Neutrophil (primary cell): Measurements from ENCODE around the gene ARSB.

ENCODE experiments used
- H3K27ac ChIP-seq: fragments of 200-600 bp; sonication (generic); 2 replicates; pipeline ENCODE4 v1.5.1; 2016; ENCODE audit warnings: mild to moderate bottlenecking, moderate library complexity
- H3K27me3 ChIP-seq: fragments of 200-600 bp; sonication (generic); 2 replicates; pipeline ENCODE4 v1.6.0; 2016; ENCODE audit warnings: mild to moderate bottlenecking
- H3K36me3 ChIP-seq: fragments of 200-600 bp; sonication (generic); 2 replicates; pipeline ENCODE4 v1.5.1; 2017
- H3K4me1 ChIP-seq, 2 experiments: fragments of 200-600 bp in 1 of 2; sonication (generic) in 1 of 2; 1 replicate in 1 of 2; 2 replicates in 1 of 2; pipeline versions ENCODE4 v1.5.1 to v1.6.1; 2013 to 2016; ENCODE audit warnings: low read depth in 1 of 2, low read length in 1 of 2, mild to moderate bottlenecking in 1 of 2, moderate library complexity in 1 of 2; ENCODE audit not compliant: control insufficient read depth in 1 of 2, insufficient read depth in 1 of 2
- H3K4me3 ChIP-seq, 2 experiments: fragments of 200-600 bp in 1 of 2; sonication (generic) in 1 of 2; 1 replicate in 1 of 2; 2 replicates in 1 of 2; pipeline ENCODE4 v1.5.1; 2013 to 2016; ENCODE audit warnings: low read depth in 1 of 2, low read length in 1 of 2, mild to moderate bottlenecking in 1 of 2, moderate library complexity in 1 of 2
- H3K9me3 ChIP-seq: fragments of 200-600 bp; sonication (generic); 2 replicates; pipeline ENCODE4 v1.5.1; 2016
- CTCF ChIP-seq: fragments of 200-600 bp; sonication (generic); IDR thresholded peaks from 2 replicates; pipeline ENCODE4 v1.5.1; 2016; ENCODE audit warnings: antibody characterized with exemption

The ARSB gene

GRCh38 chr5:78753093-78753531, 232.0 kb downstream of the ARSB start:
- H3K27ac ChIP-seq = no peak overlapping the region
- peaks cover 3 to 5% of the 10 kb centered on the region in 2 experiments for H3K4me1 ChIP-seq
- no peaks in the 10 kb centered on the region for H3K9me3 ChIP-seq
- no peaks in the 10 kb centered on the region for H3K36me3 ChIP-seq
- H3K4me3 ChIP-seq = no peak overlapping the region
- no peaks in the 10 kb centered on the region for H3K27me3 ChIP-seq
- TF ChIP-seq CTCF = no peak

- H3K27ac ChIP-seq = no peak overlapping the region
- peaks cover 3 to 5% of the 10 kb centered on the region in 2 experiments for H3K4me1 ChIP-seq
- TF ChIP-seq CTCF = no peak
- no peaks in the 10 kb centered on the region for H3K27me3 ChIP-seq
- no peaks in the 10 kb centered on the region for H3K36me3 ChIP-seq
- no peaks in the 10 kb centered on the region for H3K9me3 ChIP-seq
- H3K4me3 ChIP-seq = no peak overlapping the region
These were observed 233.2 kb downstream of the ARSB start for GRCh38 chr5:78751872-78752271.

DNA sequence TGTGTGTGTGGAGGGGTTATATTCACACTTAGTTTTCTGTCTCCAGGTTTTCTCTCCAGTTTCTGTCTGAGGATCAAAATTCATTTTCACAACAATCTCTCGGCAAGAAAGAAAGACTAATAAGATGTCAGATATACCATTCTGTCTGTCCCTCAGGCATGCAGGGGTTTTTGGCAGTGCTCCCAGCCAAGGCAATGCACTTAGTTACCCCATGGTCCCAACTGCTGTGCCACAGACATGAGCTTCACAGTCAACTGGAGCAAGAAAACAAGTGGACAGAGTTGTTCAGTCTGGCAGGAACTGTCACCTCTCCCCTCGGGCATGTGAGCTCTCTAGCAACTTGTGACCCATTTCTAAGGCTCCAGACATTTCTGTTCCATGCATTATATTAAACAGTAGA, 234.8 kb downstream of the ARSB start:
- no peak for TF ChIP-seq CTCF
- H3K9me3 ChIP-seq = no peaks in the 10 kb centered on the region
- H3K4me3 ChIP-seq = no peak overlapping the region
- no peaks in the 10 kb centered on the region for H3K4me1 ChIP-seq
- no peak overlapping the region for H3K27ac ChIP-seq
- H3K27me3 ChIP-seq = peaks cover under 1% of the 10 kb centered on the region
- no peaks in the 10 kb centered on the region for H3K36me3 ChIP-seq

- Histone ChIP-seq H3K9me3 (no peaks in the 10 kb centered on the region), H3K4me3 (no peak overlapping the region), H3K4me1 (no peaks in the 10 kb centered on the region), H3K36me3 (no peaks in the 10 kb centered on the region), H3K27ac (no peak overlapping the region), H3K27me3 (peaks cover 19% of the 10 kb centered on the region)
- no peak for TF ChIP-seq CTCF
These were observed 237.3 kb downstream of the ARSB start for GRCh38 chr5:78747705-78748359.

DNA sequence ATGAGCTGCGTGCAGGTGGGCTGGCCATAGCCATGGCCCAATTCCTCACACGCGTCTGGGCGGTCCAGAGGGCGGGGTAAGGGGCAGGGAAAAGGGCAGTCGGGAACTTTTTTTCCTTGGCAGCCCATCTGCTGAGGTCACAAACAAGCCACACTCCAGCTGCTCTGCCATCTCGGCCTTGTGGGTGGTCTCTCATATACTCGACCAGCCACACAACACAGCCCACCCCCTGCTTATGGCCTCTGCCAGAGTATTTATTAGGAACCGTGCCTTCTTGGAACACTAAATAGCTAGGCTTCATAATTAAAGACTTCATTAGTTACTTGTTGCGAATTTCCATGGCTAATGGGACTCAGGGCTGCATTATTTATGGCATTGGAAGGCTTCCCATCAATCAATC, 238.1 kb downstream of the ARSB start:
- Histone ChIP-seq H3K36me3 (no peaks in the 10 kb centered on the region), H3K27ac (no peak overlapping the region), H3K27me3 (peaks cover 19% of the 10 kb centered on the region), H3K4me1 (no peaks in the 10 kb centered on the region), H3K4me3 (no peak overlapping the region), H3K9me3 (no peaks in the 10 kb centered on the region)
- TF ChIP-seq CTCF = no peak
